IPS-18a (cell line): ENCODE measurements around the gene PFKFB3.

Experiments used
- H3K27ac ChIP-seq: one replicate; pipeline ENCODE4 v1.5.1; 2013; ENCODE audit warnings: low read length
- H3K27me3 ChIP-seq: one replicate; pipeline ENCODE4 v1.6.1; 2013; ENCODE audit warnings: mild to moderate bottlenecking, low read length; ENCODE audit not compliant: control insufficient read depth, insufficient read depth
- H3K36me3 ChIP-seq: one replicate; pipeline ENCODE4 v1.6.1; 2013; ENCODE audit warnings: low read depth, low read length; ENCODE audit not compliant: control insufficient read depth
- H3K4me1 ChIP-seq: one replicate; pipeline ENCODE4 v1.6.1; 2013; ENCODE audit warnings: low read depth, low read length; ENCODE audit not compliant: control insufficient read depth
- H3K4me3 ChIP-seq: one replicate; pipeline ENCODE4 v1.5.1; 2013; ENCODE audit warnings: low read length
- H3K9ac ChIP-seq: one replicate; pipeline ENCODE4 v1.6.1; 2013; ENCODE audit warnings: mild to moderate bottlenecking, low read length, moderate library complexity
- H3K9me3 ChIP-seq: one replicate; pipeline ENCODE4 v1.6.1; 2013; ENCODE audit warnings: low read depth, low read length; ENCODE audit not compliant: control insufficient read depth

PFKFB3 gene

GRCh38 chr10:6269953-6270867 is 67.5 kb downstream of the PFKFB3 start:
- no peak overlapping the region for H3K4me3 ChIP-seq
- no peaks in the 10 kb centered on the region for H3K27me3 ChIP-seq
- no peaks in the 10 kb centered on the region for H3K4me1 ChIP-seq
- H3K9ac ChIP-seq, result no peak overlapping the region
- H3K27ac ChIP-seq, result no peak overlapping the region
- H3K9me3 ChIP-seq, result no peaks in the 10 kb centered on the region
- no peaks in the 10 kb centered on the region for H3K36me3 ChIP-seq

DNA sequence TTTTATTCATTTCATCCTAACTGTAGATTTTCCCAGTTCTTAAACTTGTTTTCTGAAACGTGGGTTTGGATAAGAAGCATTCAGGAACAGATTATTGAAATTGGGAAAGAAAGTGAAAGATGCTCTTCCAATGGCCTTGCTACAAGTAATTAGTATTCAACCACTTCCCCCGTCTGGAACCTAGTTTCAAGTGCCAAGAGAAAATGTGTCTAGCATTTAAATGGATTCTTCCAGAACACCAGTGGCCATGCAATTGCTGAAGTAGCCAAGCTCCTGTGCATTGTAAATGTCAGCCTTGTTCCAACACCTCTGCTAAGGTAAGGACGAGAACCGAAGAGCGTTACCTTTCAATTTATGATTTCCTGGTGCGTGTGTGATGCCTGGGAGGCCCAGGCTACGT is 68.2 kb downstream of the PFKFB3 start:
- Histone ChIP-seq H3K36me3 (no peaks in the 10 kb centered on the region), H3K27me3 (no peaks in the 10 kb centered on the region), H3K27ac (no peak overlapping the region), H3K4me3 (no peak overlapping the region), H3K9ac (no peak overlapping the region), H3K4me1 (no peaks in the 10 kb centered on the region), H3K9me3 (no peaks in the 10 kb centered on the region)

GRCh38 chr10:6271663-6272062 is 68.9 kb downstream of the PFKFB3 start:
- no peaks in the 10 kb centered on the region for H3K27me3 ChIP-seq
- H3K4me1 ChIP-seq, result no peaks in the 10 kb centered on the region
- no peak overlapping the region for H3K9ac ChIP-seq
- no peak overlapping the region for H3K4me3 ChIP-seq
- no peak overlapping the region for H3K27ac ChIP-seq
- H3K9me3 ChIP-seq, result no peaks in the 10 kb centered on the region
- H3K36me3 ChIP-seq, result no peaks in the 10 kb centered on the region

- Histone ChIP-seq H3K27me3 (no peaks in the 10 kb centered on the region), H3K9ac (no peak overlapping the region), H3K36me3 (no peaks in the 10 kb centered on the region), H3K9me3 (no peaks in the 10 kb centered on the region), H3K27ac (no peak overlapping the region), H3K4me1 (no peaks in the 10 kb centered on the region), H3K4me3 (no peak overlapping the region)
Measured at GRCh38 chr10:6272126-6272525, 69.4 kb downstream of the PFKFB3 start.

GRCh38 chr10:6273351-6273750 is 70.6 kb downstream of the PFKFB3 start:
- H3K9me3 ChIP-seq, result no peaks in the 10 kb centered on the region

GRCh38 chr10:6274040-6274439 is 71.3 kb downstream of the PFKFB3 start:
- H3K36me3 ChIP-seq, result no peaks in the 10 kb centered on the region
- no peaks in the 10 kb centered on the region for H3K27me3 ChIP-seq
- H3K9ac ChIP-seq, result no peak overlapping the region
- H3K4me1 ChIP-seq, result no peaks in the 10 kb centered on the region
- no peak overlapping the region for H3K4me3 ChIP-seq
- H3K9me3 ChIP-seq, result no peaks in the 10 kb centered on the region
- no peak overlapping the region for H3K27ac ChIP-seq

More at GRCh38 chr10:6273351-6273750, 70.6 kb downstream of the PFKFB3 start:
- Histone ChIP-seq H3K4me1 (no peaks in the 10 kb centered on the region), H3K27ac (no peak overlapping the region), H3K27me3 (no peaks in the 10 kb centered on the region), H3K4me3 (no peak overlapping the region), H3K36me3 (no peaks in the 10 kb centered on the region), H3K9ac (no peak overlapping the region)

GRCh38 chr10:6274484-6274883 is 71.8 kb downstream of the PFKFB3 start:
- Histone ChIP-seq H3K27ac (no peak overlapping the region), H3K36me3 (no peaks in the 10 kb centered on the region), H3K9ac (no peak overlapping the region), H3K9me3 (no peaks in the 10 kb centered on the region), H3K4me3 (no peak overlapping the region), H3K27me3 (no peaks in the 10 kb centered on the region), H3K4me1 (peaks cover 4% of the 10 kb centered on the region)

DNA sequence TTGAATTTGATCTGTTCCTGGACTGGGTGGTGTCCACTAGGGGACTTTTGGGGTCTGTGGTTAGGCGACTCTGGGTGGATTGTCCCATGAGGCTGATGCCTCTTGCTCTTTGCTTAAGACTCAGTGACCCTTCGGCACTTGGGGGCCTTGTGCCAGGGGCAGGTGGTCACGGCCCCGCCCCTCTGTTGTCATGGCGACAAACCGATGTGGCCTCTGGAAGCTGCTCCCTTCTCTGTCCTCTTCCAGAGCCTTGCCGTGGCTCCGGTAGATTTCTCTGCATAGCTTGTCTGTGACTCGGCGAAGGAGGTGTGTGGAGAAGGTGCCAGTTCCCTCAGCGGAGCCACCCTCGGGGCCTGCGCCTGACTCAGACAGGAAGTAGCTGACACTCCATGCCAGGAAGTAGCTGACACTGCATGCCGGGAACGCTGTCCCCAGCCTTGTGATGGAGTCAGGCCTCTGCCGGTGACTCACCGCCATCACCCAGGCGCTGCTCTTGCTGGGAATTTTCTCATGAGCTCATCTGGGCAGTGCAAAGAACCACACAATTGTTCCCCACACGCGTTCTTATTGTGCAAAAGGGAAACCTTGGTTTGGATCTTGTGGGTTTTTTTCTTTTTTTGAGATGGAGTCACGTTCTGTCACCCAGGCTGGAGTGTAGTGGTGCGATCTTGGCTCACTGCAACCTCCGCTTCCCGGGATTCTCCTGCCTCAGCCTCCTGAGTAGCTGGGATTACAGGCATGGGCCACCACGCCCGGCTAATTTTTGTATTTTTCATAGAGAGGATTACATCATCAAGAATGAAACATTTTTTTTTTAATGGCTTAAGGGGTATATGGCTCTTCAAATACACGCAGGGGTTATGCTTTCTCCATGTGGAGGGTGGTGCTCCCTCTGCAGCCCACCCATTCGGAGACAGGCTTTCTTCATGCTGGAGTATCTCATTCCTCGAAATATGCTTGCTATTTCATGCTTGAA is 72.6 kb downstream of the PFKFB3 start:
- Histone ChIP-seq H3K27me3 (no peaks in the 10 kb centered on the region), H3K36me3 (no peaks in the 10 kb centered on the region), H3K4me3 (no peak overlapping the region), H3K9me3 (no peaks in the 10 kb centered on the region), H3K27ac (no peak overlapping the region), H3K4me1 (peaks cover 9% of the 10 kb centered on the region), H3K9ac (no peak overlapping the region)

- no peak overlapping the region for H3K4me3 ChIP-seq
- H3K9me3 ChIP-seq, result no peaks in the 10 kb centered on the region
- H3K27ac ChIP-seq, result no peak overlapping the region
- no peaks in the 10 kb centered on the region for H3K27me3 ChIP-seq
- H3K9ac ChIP-seq, result no peak overlapping the region
- peaks cover 9% of the 10 kb centered on the region for H3K4me1 ChIP-seq
- no peaks in the 10 kb centered on the region for H3K36me3 ChIP-seq
Measured at GRCh38 chr10:6276356-6276755, 73.6 kb downstream of the PFKFB3 start.

- Histone ChIP-seq H3K9ac (no peak overlapping the region), H3K4me3 (no peak overlapping the region), H3K36me3 (no peaks in the 10 kb centered on the region), H3K4me1 (peaks cover 9% of the 10 kb centered on the region), H3K27ac (no peak overlapping the region), H3K9me3 (no peaks in the 10 kb centered on the region), H3K27me3 (no peaks in the 10 kb centered on the region)
Measured at GRCh38 chr10:6278519-6279120, 75.9 kb downstream of the PFKFB3 start.

- no peak overlapping the region for H3K9ac ChIP-seq
- no peaks in the 10 kb centered on the region for H3K27me3 ChIP-seq
- H3K36me3 ChIP-seq, result no peaks in the 10 kb centered on the region
- no peak overlapping the region for H3K27ac ChIP-seq
- no peak overlapping the region for H3K4me3 ChIP-seq
- peaks cover 9% of the 10 kb centered on the region for H3K4me1 ChIP-seq
- no peaks in the 10 kb centered on the region for H3K9me3 ChIP-seq
Measured at GRCh38 chr10:6279540-6280267, 77.0 kb downstream of the PFKFB3 start.
